Inflammatory macrophage treated with lipopolysaccharide for 1 hour (primary cell): ENCODE data around the gene BARHL1.

Source experiments
- DNase-seq, 2 donors: peaks; one replicate each; pipeline ENCODE4 v3.0.0-alpha.2; 2020 to 2022

The BARHL1 gene

DNA sequence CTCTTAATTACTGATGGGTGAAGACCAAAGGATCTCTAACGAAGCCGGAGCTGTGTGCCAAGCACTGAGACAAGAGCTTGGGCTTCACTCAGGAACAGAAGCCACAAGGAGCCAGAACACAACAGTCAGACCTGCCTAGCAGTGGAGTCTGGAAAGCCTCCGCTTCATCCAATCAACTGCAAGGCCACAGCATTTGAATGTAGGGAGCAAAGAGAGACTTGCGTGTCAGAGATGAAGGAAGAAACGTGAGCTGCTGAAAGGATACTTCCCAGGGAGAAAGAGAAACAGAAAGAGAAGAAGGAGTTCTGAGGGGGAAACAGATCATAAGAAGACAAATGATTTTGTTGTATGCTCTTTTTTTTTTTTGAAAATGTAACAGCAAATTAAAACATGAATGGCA is 43.9 kb downstream of the BARHL1 start:
- no peak for DNase-seq

DNA sequence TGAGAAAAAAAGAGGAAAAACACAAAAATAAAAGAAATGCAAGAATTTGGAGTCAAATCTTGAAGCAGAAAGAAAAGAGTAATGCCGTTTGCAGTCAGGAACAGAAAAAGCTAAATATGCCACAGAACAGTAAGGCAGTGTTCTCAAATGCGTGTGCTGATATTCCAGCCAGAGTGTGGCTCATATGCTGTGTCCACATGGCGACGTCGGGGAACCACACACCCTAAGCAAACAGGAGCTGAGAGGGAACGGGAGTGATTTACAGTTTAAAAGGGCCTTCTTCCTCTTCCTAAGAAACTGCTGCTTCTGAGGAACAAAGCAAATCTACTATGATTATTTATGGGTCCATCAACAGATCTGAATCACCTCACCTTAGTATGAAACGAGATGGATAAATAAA is 44.7 kb downstream of the BARHL1 start:
- no peak for DNase-seq

GRCh38 chr9:132627594-132627993 is 45.2 kb downstream of the BARHL1 start:
- DNase-seq: no peak

DNA sequence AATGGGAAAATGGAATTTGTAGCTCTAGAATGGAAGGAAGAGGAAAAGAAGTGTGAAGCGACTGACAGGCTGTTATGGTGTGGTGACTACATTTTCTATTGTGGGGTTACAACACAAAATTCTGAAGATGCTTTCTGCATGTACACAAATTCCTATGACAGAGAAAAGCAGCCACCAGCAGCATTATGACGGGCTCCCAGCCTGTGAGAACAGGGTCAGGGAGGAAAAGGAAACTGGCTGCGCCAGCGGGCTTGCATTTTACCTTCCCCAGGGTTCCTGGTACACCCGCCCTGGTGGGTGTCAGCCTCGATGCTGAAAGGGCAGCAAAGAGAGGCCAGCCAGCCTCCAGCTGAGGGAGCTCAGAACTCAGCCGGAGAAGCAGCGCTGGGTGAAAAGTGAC is 46.3 kb downstream of the BARHL1 start:
- no peak for DNase-seq

GRCh38 chr9:132630116-132630515 is 47.7 kb downstream of the BARHL1 start:
- no peak for DNase-seq

DNA sequence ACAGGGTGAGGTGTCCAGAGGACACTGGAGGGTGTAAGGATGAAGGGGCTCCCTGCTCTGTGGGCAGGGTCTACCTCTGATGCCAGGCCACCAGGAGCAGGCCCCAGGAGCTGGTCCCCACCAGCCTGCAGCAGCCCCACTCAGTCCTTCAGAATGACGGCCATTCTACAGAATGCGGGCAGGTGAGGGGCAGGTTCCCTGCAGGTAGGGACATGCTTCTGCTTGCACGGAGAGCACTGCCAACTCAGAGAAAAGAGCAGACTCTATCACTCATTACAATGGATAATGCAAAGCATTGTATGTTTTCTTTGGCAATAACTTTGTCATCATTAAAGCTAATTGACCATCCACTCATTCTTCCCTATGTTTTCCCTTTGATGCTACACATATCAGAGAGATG is 48.4 kb downstream of the BARHL1 start:
- no peak for DNase-seq

DNA sequence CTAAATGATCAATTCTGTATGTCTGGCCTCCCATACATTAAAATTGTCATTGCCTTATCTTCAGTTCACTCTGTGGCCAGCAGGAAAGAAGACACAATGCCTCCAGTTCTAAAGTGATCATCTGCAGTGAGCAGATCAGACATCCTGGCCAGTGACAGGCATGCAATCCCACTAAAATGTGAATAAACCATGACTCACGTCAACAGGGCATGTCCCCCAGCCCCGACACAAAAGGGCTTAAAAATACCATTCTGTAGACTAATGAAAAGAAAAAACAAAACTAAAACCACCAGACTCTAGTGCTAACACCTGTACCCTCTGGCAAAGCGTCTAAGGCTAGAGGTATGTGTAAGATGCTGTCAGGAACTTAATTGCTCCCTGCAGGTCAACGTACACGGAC is 48.9 kb downstream of the BARHL1 start:
- no peak for DNase-seq

- no peak for DNase-seq
Measured at GRCh38 chr9:132631685-132632084, 49.3 kb downstream of the BARHL1 start.

- no peak for DNase-seq
Measured at GRCh38 chr9:132632413-132633129, 50.2 kb downstream of the BARHL1 start.

DNA sequence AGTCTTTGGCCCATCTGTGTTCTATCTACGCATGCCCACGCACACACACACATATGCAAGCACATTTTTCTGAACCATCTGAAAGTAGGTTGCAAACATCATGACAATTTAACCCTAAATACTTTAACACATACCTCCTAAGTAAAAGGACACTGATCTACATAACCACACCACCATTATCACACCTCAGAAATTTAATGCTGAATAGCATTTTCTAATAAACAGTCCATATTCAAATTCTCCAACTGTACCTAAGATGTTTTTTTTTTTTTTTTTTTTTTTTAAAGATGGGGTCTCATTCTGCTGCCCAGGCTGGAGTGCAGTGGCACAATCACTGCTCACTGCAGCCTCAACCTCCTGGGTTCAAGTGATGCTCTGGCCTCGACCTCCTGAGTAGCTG is 51.9 kb downstream of the BARHL1 start:
- DNase-seq: no peak

- no peak for DNase-seq
Measured at GRCh38 chr9:132637351-132637750, 54.9 kb downstream of the BARHL1 start.

DNA sequence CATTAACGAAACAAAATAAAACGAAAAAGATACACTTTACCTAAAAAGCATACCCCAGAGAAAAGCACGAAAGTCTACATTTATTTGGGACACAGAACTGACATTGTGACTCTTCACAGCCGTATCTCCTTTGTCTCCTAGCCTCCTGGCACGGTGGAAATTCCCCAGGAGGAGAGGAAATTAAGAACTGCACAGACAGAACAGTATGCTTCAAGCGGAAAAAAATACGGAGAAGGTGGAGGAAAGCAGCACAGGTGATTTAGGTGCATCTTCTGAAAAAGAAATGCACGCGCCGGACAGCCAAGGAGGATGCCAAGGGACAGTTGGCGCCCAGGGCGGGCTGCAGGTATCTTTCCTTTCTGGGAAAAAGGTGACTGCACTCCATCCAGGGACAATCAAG is 55.4 kb downstream of the BARHL1 start:
- no peak for DNase-seq

DNA sequence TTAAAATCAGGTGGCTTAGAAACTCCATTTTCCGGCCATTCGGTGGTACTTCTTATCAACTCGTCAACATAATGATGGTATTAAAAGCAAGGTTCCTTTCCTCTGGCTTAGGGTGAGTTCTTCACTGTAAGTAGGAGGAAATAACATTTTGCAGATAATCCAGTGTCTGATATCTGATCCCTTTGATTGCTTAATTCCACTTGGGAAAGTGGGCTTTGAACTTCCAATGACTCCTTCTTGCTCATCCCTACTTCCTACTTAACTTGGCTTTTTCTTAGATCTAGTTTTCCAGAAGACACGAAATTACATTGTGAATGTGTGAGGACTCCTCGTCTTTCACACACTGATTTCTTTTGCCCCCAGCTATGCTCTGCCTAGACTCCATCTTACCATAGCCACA is 55.8 kb downstream of the BARHL1 start:
- no peak for DNase-seq

GRCh38 chr9:132639322-132639721 is 56.9 kb downstream of the BARHL1 start:
- DNase-seq: no peak
